ENCODE measurements around the gene SLC10A1.

SLC10A1 gene

GRCh38 chr14:69807192-69807591, 10.2 kb upstream of the SLC10A1 start:
- H3K36me3 ChIP-seq, result no peaks in the 10 kb centered on the region
- no peak overlapping the region for H3K27ac ChIP-seq
- TF ChIP-seq CTCF (IDR thresholded peaks at IDR 0.05), result no peak
- no peaks in the 10 kb centered on the region for H3K4me1 ChIP-seq (ENCODE audit: control insufficient read depth in 1 of 2, insufficient read depth in 1 of 2, low read depth in 1 of 2, low read length in 1 of 2)
- peaks cover 18% of the 10 kb centered on the region for H3K27me3 ChIP-seq
- H3K9me3 ChIP-seq, result no peaks in the 10 kb centered on the region
- H3K4me3 ChIP-seq (ENCODE audit: low read depth in 1 of 2, low read length in 1 of 2), result no peak overlapping the region

DNA sequence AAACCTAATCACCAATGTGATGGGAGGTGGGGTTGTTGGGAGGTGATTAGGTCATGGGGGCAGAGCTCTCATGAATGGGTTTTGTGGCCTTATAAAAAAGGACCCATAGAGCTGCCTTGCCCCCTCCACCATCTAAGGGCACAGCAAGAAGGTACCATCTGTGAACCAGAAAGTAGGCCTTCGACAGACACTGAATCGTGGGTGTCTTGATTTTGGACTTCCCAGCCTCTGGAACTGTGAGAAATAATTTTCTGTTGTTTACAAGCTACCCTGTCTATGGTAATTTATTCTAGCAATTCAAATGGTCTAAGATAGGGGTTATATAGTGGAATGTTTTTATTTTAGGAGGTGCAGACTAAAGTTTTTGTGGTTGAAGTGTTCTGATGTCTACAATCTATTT, 7.9 kb upstream of the SLC10A1 start:
- Histone ChIP-seq H3K9me3 (no peaks in the 10 kb centered on the region), H3K27ac (no peak overlapping the region), H3K4me3 (ENCODE audit: low read depth in 1 of 2, low read length in 1 of 2) (no peak overlapping the region), H3K36me3 (no peaks in the 10 kb centered on the region), H3K4me1 (ENCODE audit: control insufficient read depth in 1 of 2, insufficient read depth in 1 of 2, low read depth in 1 of 2, low read length in 1 of 2) (no peaks in the 10 kb centered on the region), H3K27me3 (peaks cover 27% of the 10 kb centered on the region)
- no peak for TF ChIP-seq CTCF (IDR thresholded peaks at IDR 0.05)

GRCh38 chr14:69803753-69804152, 6.7 kb upstream of the SLC10A1 start:
- no peaks in the 10 kb centered on the region for H3K36me3 ChIP-seq
- H3K4me1 ChIP-seq (ENCODE audit: control insufficient read depth in 1 of 2, insufficient read depth in 1 of 2, low read depth in 1 of 2, low read length in 1 of 2), result no peaks in the 10 kb centered on the region
- no peaks in the 10 kb centered on the region for H3K9me3 ChIP-seq
- peaks cover 27% of the 10 kb centered on the region for H3K27me3 ChIP-seq
- no peak overlapping the region for H3K27ac ChIP-seq
- no peak overlapping the region for H3K4me3 ChIP-seq (ENCODE audit: low read depth in 1 of 2, low read length in 1 of 2)
- TF ChIP-seq CTCF (IDR thresholded peaks at IDR 0.05), result no peak

DNA sequence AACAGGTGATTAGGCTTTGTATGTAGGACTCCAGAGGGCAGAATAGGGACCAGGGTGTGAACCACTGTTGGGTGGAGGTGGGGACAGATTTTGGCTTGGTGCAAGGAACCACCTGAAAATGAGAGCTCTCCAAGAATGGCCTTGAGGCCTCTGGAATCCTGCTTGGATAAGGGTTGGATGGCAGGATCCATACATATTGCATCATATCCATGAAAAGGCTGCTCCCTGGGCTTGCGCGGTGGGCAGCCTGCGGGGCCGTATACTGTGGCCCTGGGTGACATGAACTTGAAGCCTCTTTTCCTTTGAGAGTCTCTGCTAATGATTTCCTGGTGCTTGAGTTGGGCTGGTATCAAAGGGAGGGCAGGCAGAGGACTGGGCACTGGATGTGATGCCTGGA, 1.3 kb upstream of the SLC10A1 start:
- Histone ChIP-seq H3K4me3 (ENCODE audit: low read depth in 1 of 2, low read length in 1 of 2) (no peak overlapping the region), H3K27me3 (peaks cover 17% of the 10 kb centered on the region), H3K36me3 (no peaks in the 10 kb centered on the region), H3K27ac (no peak overlapping the region), H3K4me1 (ENCODE audit: control insufficient read depth in 1 of 2, insufficient read depth in 1 of 2, low read depth in 1 of 2, low read length in 1 of 2) (peaks cover 12 to 15% of the 10 kb centered on the region in 2 experiments), H3K9me3 (no peaks in the 10 kb centered on the region)
- TF ChIP-seq CTCF (IDR thresholded peaks at IDR 0.05), result no peak

DNA sequence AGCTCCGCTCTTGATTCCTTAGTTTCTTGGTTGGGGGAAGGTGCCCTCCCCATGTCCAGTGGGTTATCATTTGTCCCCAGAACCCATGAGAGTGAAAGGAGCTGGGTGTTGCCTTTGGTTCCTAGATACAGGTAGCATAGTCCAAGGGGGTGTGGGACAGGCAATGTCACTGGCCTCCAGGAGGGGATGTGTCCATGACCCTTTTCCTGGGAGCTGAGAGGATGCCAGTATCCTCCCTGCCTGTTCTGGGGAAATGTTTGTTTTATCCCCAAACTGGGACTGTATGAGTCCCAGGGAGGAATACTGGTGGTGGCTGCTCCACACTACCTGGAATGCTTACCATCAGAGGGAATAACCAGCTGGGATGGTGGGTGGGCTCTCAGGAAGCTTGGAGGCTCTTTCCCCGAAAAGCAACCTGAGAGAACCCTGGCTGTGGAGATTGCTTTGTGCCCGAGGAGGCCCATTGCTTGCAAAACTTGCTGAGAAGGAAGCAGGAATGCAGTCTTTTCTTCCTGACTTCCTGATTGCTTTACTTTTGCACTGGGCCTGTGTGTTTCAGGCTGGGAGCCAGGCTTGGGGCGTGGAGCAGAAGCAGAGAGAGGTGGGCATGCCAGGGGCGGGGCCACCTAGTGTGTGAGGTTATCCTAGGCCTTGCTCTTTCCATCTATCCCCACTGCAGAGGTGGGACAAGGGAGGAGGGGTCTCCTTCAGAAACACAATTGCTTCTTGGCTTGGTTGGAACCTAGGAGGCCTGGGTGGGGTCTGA, 715 bp upstream of the SLC10A1 start:
- H3K27ac ChIP-seq, result no peak overlapping the region
- TF ChIP-seq CTCF (IDR thresholded peaks at IDR 0.05), result no peak
- no peaks in the 10 kb centered on the region for H3K36me3 ChIP-seq
- no peak overlapping the region for H3K4me3 ChIP-seq (ENCODE audit: low read depth in 1 of 2, low read length in 1 of 2)
- peaks cover 14% of the 10 kb centered on the region for H3K27me3 ChIP-seq
- H3K4me1 ChIP-seq (ENCODE audit: control insufficient read depth in 1 of 2, insufficient read depth in 1 of 2, low read depth in 1 of 2, low read length in 1 of 2), result peaks cover 12 to 15% of the 10 kb centered on the region in 2 experiments
- no peaks in the 10 kb centered on the region for H3K9me3 ChIP-seq

Measured in neutrophil (primary cell).